GM12891 (cell line): ENCODE measurements around the gene CDH19.

Experiments
- POLR2A ChIP-seq: IDR thresholded peaks from 2 replicates; pipeline ENCODE4 v1.6.1; 2011; ENCODE audit warnings: low read depth, low read length, control low read depth
- POLR2AphosphoS5 ChIP-seq: IDR thresholded peaks from 2 replicates; pipeline ENCODE4 v1.6.1; 2011; ENCODE audit warnings: low read depth, low read length, control low read depth

DNA sequence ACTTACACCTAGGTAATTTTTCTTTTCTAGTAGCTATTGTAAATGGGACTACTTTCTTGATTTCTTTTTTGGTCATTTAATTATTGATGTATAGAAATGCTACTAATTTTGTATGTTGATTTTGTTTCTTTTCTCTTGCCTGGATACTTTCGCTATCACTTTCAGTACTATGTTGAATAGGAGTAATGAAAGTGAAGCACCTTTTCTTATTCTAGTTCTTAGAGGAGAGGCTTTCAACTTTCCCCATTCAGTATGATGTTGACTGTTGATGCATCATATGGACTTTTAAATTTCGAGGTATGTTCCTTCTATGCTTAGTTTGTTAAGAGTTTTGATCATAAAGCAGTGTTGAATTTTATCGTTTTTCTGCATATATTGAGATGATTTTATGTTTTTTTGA is 142.5 kb downstream of the CDH19 start:
- TF ChIP-seq POLR2AphosphoS5, result no peak
- no peak for TF ChIP-seq POLR2A
